SH-SY5Y (cell line): ENCODE measurements around the gene NARS2.

Experiments
- GATA2 ChIP-seq: IDR thresholded peaks from 2 replicates; pipeline ENCODE4 v1.6.1; 2011; ENCODE audit warnings: mild to moderate bottlenecking, low read depth, low read length
- GATA3 ChIP-seq: IDR thresholded peaks from 2 replicates; pipeline ENCODE4 v1.6.1; 2011; ENCODE audit warnings: low read depth, mild to moderate bottlenecking, low read length, moderate library complexity

Gene NARS2

DNA sequence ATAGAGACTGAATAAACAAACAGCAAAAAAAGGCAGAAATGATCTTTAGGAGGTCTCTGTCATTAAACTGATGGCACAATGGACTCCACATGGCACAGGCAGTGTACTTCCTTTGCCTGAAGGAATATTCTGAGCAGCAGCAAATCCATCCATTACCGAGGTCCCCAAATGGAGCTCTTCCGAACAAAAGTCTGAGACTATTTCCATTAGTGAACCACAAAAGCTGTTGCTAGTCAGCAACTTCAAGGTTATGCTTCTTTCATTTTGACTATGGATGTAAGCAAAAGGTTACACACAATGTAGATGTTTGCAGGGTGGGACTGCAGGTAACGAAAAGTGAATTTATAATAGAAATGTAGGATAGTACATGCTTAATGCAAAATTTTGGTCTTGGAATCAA, 14.5 kb downstream of the NARS2 start:
- TF ChIP-seq GATA3 (no peak), GATA2 (no peak)

DNA sequence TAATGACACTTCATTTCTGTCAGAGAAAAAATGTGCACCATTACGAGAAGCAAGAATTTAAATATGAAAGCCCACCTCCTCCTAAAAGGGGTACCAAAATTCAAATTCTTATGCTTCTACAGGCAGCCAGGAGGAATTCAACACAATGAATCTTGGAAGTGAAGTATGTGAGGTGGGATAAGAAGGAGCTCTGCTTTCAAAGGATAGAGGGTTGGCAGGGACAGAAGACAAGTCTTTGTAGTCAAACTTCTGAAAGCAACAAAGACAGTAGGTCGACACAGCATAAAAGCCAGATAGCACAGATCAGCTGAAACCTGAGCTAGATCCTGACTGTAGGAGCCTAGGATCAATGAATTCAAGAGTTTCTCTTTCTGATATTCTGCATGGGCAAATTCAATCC, 17.4 kb downstream of the NARS2 start:
- TF ChIP-seq GATA2 (no peak), GATA3 (no peak)

DNA sequence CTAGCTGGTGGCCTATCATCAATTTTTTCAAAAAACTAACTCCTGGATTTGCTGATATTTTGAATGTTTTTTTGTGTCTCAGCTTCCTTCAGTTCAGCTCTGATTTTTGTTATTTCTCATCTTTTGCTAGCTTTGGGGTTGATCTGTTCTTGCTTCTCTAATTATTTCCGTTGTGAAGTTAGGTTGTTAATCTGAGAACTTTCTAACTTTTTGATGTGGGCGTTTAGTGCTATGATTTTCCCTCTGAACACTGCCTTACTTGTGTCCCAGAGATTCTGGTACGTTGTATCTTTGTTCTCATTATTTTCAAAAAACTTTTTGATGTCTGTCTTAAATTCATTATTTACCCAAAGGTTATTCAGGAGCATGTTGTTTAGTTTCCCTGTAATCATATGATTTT, 19.1 kb downstream of the NARS2 start:
- TF ChIP-seq GATA2: no peak
- TF ChIP-seq GATA3: no peak

DNA sequence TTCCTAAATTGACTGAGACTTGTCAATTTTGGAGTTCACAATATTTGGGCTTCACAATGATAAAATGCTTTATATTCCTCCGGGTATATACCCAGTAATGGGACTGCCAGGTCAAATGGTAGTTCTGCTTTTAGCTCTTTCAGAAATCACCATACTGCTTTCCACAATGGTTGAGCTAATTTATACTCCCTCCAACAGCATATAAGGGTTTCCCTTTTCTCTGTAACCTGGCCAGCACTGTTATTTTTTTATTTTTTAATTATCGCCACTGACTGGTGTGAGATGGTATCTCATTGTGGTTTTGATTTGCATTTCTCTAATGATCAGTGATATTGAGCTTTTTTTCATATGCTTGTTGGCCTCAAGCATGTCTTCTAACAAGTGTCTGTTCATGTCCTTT, 21.8 kb downstream of the NARS2 start:
- TF ChIP-seq GATA2 (no peak), GATA3 (no peak)

DNA sequence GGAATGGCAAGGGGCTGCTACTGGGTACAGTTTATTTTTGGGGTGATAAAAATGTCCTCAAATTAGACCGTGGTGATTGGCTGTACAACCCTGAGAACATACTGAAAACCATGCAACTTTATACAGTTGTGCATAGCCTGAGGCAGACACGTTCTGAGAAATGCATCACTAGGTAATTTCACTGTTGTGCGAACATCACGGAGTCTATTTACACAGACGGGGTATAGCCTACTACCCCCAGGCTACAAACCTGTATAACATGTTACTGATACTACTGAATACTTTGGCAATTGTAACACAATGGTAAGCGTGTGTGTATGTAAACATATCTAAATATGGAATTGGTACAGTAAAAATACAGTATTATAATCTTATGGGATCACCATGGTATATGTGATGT, 23.6 kb downstream of the NARS2 start:
- no peak for TF ChIP-seq GATA3
- no peak for TF ChIP-seq GATA2

DNA sequence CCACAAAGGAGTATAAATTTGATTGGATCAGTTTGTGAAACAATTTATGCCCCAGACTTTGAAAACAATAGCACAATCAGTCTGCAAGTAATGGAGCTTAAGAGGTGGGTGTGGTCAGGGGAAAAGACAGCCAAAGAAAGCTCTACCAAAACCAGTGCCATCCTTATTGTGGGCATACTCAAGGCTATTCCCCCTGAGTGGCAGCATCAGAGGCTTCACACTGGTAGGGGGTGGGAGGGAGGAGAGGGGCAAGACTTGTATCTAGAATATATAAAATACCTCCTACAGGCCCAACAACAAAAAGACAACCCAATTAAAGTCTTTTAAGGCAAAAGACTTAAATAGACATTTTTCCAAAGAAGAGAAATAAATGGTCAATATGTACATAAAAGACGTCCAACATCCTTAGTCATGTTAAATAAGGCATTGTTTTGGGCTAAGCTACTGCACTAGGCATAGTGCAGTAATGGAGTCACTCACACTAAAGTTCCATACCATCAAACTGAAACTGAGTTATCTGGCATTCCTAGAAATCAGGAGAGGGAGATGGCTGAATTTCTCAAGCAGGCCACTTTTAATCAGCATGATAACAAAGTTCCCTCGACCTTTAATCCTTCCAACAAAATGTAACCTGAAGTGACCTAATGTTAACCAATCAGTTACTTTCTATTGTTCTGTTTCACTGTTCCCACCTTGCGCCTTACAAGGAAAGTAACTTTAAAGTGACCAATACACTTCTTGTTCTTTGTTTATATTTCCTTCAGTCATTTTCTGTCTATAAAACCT, 24.8 kb downstream of the NARS2 start:
- TF ChIP-seq GATA2 (no peak), GATA3 (no peak)

DNA sequence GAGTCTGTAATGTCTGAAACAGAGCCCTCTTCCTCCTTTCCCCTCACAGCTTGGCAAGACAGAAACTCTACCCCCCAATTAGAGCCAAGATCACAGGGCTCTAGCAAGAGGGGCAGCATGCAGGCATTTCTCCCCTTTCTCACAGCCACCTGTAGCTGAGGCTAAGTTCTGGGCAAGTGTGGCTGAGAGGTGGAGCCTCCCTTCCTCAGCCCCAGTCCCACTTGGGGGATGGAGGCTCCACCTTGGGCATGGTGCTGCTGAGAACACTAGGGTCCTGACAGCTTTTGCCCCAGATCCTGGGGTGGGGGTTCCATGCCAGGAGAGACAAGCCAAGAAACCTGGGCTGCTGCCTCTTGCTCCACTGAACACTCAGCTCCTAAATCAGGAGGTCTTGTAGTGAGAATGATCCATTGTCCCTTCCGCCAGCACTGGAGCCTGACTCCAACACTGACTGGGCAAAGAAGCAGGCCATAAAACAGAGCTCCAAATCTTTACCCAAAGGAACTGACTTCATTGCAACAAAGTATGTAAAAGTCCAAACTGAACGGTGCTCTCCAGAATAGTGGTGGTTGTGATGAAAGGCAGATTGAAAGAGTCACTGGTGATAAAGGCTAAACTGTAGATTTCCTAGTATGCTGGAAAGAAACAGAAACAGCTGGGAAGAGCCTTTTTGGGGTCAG, 25.6 kb downstream of the NARS2 start:
- no peak for TF ChIP-seq GATA3
- TF ChIP-seq GATA2: no peak

DNA sequence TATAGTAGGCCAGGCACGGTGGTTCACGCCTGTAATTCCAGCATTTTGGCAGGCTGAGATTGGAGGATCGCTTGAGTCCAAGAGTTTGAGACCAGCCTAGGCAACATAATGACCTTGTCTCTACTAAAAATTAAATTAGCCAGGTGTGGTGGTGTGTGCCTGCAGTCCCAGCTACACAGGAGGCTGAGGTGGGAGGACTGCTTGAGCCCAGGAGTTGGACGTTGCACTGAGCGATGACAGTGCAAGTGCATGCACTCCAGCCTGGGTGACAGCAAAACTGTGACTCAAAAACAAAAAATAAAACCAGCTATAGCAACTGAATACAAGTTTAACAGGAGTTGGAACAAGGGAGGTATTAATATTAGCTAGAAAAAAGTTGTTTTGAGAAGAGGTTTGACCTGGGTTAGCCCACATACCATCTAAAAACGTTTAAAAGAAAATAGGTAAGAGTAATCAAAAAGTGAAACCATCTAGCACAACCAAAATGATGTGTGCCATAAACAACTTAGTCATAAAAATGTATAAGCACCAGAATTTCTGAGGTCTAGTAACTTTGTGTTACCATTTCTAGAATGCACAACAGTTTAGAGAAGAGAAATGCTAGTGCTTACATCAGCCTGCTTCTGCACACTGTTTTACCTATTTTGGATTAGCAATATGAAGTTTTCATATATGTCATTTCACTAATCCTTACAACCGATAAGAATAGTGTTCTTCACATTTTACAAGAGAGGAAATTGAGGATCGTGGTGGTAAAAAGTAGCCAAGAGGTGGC, 26.5 kb downstream of the NARS2 start:
- TF ChIP-seq GATA3 (no peak), GATA2 (no peak)

DNA sequence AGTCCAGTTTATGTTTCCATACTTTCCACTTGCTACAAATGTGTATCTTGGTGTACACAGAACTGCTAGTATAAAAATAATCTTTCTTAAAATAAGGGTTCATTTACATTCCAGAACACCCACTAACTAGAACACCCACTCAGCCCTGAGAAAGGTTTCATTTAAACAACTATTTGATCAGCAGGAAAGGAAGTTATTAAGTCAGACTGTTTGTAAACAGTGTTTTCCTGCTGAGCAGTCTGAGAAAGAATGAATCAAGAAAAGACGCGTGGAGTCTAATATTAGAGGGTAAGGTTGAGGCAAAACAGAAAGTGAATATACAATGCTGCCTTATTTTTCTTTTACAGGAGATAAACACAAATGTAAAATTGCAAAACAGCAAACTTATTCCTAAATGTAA, 32.7 kb downstream of the NARS2 start:
- TF ChIP-seq GATA3 (no peak), GATA2 (no peak)

DNA sequence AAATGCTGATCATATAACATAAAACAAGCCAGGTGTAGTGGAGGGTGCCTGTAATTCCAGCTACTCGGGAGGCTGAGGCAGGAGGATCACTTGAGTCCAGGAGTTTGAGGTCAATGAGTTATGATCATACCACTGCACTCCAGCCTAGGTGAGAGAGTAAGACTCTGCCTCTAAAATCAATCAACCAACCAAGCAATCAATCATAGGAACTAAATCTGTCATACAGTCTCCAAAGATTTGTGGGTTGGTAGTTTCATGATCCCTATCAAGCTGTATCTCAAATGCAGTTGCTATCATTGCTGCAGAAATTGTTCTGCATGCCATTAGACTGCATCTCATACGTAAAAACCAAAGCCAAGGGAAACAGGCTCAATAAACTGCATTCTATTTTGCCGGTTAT, 33.1 kb downstream of the NARS2 start:
- TF ChIP-seq GATA2: no peak
- no peak for TF ChIP-seq GATA3

DNA sequence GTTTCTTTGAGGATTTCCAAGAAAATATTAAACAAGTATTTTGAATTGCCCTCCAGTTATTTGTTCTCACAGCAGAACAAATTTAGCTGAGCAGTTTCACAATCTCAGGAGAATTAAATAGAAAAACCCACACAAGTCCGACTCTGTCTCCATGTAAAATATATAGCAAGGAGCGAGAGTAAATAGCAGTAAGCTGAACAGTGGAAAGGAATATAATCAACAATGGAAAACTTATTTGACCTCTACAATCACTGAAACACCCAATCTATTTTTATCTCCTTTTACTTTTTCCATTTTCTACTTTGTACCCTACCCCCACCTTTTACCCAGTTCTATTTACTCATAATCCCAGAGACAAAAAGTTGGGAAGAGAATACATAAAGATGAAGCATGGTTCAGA, 34.4 kb downstream of the NARS2 start:
- TF ChIP-seq GATA2: no peak
- no peak for TF ChIP-seq GATA3

DNA sequence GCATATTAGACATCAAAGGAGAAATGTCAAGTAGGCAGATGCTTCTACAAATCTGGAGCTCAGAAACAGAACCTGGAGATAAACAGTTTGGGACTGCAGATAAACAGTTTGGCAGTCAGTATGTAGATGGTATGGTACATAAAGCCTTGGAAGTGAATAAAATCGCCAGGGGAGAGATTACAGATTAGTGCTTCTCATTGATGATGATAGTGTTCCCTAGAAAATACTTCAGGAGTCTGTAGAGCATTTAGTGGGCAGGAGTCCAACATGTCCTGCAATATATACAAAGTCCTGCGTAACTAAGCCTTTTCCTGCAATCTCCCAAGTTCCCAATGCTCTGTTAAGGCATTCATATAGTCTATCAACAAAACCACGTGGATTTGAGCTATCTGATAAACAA, 35.2 kb downstream of the NARS2 start:
- TF ChIP-seq GATA2: no peak
- TF ChIP-seq GATA3: no peak

DNA sequence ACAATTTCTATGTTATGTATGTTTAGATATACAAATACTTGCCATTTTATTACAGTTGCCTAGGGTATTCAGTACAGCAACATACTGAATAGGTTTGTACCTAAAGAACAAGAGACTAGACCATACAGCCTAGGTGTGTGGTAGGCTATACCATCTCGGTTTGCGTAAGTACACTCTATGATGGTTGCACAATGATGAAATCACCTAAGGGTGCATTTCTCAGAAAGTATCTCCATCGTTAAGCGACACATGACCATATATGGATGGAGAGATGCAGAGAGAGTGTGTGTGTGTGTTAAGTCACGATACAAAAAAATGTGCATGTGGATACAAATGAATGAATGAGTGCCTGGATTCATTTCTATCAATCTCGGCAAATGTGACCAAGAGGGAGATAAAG, 37.7 kb downstream of the NARS2 start:
- no peak for TF ChIP-seq GATA3
- no peak for TF ChIP-seq GATA2

DNA sequence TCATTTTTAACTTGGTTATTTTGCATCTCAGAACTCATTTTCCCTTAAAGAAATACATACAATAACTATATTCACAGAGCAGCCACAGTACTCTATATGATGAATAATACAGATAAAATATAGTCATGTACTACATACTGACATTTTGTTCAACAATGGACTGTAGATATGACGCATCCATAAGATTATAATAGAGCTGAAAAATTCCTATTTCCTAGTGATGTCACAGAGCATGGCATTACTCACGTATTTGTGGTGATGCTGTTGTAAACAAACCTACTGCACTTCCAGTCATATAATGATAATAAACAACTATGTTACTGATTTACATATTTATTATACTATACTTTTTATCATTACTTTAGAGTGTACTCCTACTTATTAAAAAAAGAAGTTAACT, 38.7 kb downstream of the NARS2 start:
- no peak for TF ChIP-seq GATA2
- TF ChIP-seq GATA3: no peak

DNA sequence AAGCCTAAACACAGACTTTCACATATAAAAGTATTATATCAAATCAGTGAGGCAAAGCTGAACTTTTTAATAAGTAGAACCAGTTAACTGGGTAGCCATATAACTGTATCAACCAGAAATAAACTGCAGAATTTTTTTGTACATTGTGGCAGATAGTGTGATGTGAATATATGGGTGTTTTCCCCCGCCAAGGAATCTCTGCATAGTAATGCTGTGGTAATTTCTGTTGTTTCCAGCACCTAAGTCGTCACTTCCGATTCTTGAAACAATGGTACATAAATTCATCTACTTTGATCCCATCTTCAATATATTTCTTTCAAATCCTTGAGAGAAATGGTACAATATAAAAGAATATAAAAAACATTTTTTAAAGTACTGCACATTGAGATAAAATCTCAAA, 39.6 kb downstream of the NARS2 start:
- TF ChIP-seq GATA2 (no peak), GATA3 (no peak)

DNA sequence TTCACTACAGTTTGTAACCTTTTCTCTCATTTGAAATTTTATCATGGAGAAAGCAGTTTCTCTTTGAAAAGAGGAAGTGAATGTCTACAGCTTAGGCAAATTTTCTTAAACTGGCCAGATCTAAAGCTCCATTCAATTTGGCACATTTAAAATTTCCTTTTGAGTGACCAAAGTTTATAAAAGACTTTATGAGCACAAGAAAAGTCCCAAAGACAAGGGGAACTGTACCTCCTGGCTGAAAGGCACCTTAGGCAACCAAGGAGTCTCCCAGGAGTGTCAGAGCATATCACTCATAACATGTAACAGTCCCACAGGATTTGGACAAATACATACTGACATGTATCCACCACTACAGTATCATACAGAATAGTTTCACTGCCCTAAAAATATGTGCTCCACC, 41.3 kb downstream of the NARS2 start:
- TF ChIP-seq GATA2 (no peak), GATA3 (no peak)
